ENCODE data around the gene CDC42EP5.

Gene CDC42EP5

DNA sequence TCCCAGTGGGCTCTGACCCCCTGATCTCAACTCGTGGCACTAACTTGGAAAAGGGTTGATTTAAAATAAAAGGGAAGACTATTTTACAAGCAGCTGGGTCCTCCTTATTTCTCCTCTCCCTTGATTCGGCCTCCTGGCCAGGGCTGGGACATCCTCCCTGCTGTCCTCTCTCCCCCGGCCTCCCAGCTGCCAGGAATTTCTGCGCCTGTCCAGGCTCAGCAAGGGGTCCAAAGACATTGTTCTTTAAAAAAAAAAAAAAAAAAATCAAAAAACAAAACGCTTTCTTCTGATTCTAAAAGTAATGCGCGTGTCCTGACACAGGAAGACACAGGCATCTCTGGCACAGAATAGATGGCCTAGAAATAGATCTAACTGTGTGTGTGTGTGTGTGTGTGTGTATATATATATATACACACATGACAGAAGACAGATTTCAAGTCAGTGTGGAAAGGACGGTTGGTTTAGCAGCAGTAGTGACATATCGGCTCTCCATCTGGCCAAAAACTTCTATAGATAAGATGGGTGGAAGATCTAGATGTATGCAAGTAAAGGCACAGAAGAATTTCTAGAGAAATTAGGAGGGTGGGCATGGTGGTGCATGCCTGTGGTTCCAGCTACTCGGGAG, 36.4 kb downstream of the CDC42EP5 start:
- TF ChIP-seq POU2F2 (IDR thresholded peaks at IDR 0.05; ENCODE audit: low read depth, low read length) = no peak
- TF ChIP-seq POLR2A (IDR thresholded peaks at IDR 0.05; ENCODE audit: low read depth, low read length) = no peak
- TF ChIP-seq PAX5 (IDR thresholded peaks at IDR 0.05; ENCODE audit: insufficient read depth, low read length, severe bottlenecking) = no peak
- no peak for TF ChIP-seq POLR2AphosphoS5 (IDR thresholded peaks at IDR 0.05; ENCODE audit: low read depth, low read length)
- TF ChIP-seq SPI1 (IDR thresholded peaks at IDR 0.05; ENCODE audit: low read depth, low read length) = no peak
- no peak for TF ChIP-seq TAF1 (IDR thresholded peaks at IDR 0.05; ENCODE audit: low read depth, low read length)
- DNase-seq (ENCODE audit: insufficient read length, low spot score) (no peak), FAIRE-seq (no peak)

DNA sequence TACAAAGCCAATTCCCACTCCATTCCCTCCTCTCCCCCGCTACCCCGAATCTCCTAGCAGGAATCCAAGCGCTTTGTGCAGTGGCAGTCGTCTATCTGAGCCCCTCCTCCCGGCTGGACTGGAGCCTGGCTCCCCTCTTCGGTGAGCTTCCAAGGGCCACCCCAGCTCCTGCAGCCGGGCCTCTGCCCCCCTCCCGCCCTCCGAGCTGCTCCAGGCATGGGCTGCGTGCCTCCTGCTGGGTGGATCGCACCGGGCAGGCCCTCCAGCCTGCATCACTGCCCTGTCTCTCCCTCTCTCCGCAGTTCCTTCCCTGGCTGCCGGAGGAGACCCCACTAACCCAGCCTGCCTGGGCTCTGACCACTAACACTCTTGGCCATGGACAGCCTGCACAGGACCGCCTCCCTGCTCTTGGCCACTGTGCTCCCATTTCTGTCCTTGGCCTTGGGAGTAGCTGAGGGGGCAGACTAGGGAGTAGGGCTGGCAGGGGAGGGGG, 37.0 kb downstream of the CDC42EP5 start:
- no peak for FAIRE-seq

DNA sequence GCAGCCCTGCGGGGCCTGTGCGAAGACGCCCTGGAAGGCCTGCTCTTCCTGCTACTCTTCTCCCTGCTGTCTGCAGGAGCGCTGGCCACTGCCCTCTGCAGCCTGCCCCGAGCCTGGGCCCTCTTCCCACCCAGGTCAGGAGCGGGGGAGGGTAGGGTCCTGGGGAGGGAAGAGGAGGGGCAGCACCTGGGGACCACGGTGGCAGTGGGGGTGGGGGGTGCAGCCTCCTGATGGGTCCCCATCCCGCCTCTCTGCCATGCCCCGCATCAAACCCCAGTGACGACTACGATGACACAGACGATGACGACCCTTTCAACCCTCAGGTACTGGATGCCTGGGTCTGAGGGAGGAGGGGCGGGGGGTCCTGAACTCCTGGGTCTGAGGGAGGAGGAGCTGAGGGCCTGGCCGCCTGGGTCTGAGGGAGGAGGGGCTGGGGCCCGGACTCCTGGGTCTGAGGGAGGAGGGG, 37.5 kb downstream of the CDC42EP5 start:
- no peak for FAIRE-seq
- TF ChIP-seq POU2F2 (IDR thresholded peaks at IDR 0.05; ENCODE audit: low read depth, low read length) (no peak), PAX5 (IDR thresholded peaks at IDR 0.05; ENCODE audit: insufficient read depth, low read length, severe bottlenecking) (no peak), POLR2A (IDR thresholded peaks at IDR 0.05; ENCODE audit: low read depth, low read length) (no peak), SPI1 (IDR thresholded peaks at IDR 0.05; ENCODE audit: low read depth, low read length) (no peak), POLR2AphosphoS5 (IDR thresholded peaks at IDR 0.05; ENCODE audit: low read depth, low read length) (no peak), TAF1 (IDR thresholded peaks at IDR 0.05; ENCODE audit: low read depth, low read length) (no peak)

More for the DNA sequence above, 37.0 kb downstream of the CDC42EP5 start:
- TF ChIP-seq PAX5 (IDR thresholded peaks at IDR 0.05; ENCODE audit: insufficient read depth, low read length, severe bottlenecking) = no peak
- TF ChIP-seq TAF1 (IDR thresholded peaks at IDR 0.05; ENCODE audit: low read depth, low read length) = no peak
- no peak for TF ChIP-seq POLR2A (IDR thresholded peaks at IDR 0.05; ENCODE audit: low read depth, low read length)
- no peak for TF ChIP-seq SPI1 (IDR thresholded peaks at IDR 0.05; ENCODE audit: low read depth, low read length)
- no peak for TF ChIP-seq POLR2AphosphoS5 (IDR thresholded peaks at IDR 0.05; ENCODE audit: low read depth, low read length)
- no peak for TF ChIP-seq POU2F2 (IDR thresholded peaks at IDR 0.05; ENCODE audit: low read depth, low read length)
- no peak for DNase-seq (ENCODE audit: insufficient read length, low spot score)

DNA sequence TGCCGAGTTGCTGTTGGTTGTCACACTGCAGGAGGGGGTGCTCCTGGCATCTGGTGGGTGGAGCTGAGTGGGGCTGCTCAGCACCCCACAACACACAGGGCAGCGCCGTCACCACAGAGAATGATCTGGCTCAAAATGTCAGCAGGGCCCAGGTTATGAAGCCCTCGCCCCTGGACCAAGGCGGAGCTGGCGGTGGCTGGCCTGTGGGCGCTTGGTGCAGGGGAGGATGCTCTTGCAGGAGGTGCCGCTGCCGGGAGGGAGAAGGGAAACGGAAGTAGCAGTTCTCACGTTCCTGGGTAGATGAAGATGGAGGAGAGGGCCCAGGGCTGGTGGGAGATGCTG, 38.3 kb downstream of the CDC42EP5 start:
- FAIRE-seq (no peak), DNase-seq (ENCODE audit: insufficient read length, low spot score) (no peak)
- no peak for TF ChIP-seq SPI1 (IDR thresholded peaks at IDR 0.05; ENCODE audit: low read depth, low read length)
- no peak for TF ChIP-seq POU2F2 (IDR thresholded peaks at IDR 0.05; ENCODE audit: low read depth, low read length)
- no peak for TF ChIP-seq TAF1 (IDR thresholded peaks at IDR 0.05; ENCODE audit: low read depth, low read length)
- no peak for TF ChIP-seq POLR2AphosphoS5 (IDR thresholded peaks at IDR 0.05; ENCODE audit: low read depth, low read length)
- TF ChIP-seq POLR2A (IDR thresholded peaks at IDR 0.05; ENCODE audit: low read depth, low read length) = no peak
- TF ChIP-seq PAX5 (IDR thresholded peaks at IDR 0.05; ENCODE audit: insufficient read depth, low read length, severe bottlenecking) = no peak

More for the DNA sequence above, 37.5 kb downstream of the CDC42EP5 start:
- DNase-seq (ENCODE audit: insufficient read length, low spot score) = no peak

DNA sequence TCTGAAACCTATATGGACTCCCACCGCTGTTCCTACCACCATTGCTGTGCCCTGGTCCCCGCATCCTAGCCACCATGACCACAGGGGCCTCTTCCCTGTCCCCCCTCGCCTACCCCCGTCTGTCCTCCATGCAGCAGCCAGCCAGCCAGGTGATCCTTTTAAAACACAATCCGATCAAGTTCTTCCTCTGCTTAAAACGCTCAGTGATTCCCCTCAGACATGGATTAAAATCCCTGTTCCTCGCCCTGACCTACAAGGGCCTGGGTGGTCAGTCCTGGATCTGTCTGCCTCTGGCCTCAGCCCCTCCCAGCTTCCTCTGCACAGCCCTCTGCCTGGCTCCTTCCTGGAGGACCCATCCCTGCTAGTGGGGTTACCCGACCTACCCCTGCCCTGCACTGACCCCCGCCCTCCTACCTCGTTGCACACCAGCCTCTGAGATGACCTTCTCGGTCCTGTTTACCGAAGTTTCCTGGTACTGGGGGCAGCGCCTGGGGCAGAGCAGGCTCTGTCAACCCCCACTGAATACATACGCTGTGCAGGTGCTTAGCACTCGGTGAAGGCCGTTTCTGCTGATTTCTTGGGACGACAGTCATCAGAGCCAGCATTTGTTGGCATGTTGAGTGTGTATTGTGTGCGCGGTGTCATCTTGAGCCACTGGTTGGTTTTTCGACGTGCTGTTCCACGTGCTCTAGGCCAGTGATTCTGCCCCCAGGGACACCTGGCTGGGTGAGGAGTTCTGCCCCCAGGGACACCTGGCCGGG, 38.8 kb downstream of the CDC42EP5 start:
- no peak for TF ChIP-seq POLR2A (IDR thresholded peaks at IDR 0.05; ENCODE audit: low read depth, low read length)
- TF ChIP-seq POU2F2 (IDR thresholded peaks at IDR 0.05; ENCODE audit: low read depth, low read length) = no peak
- no peak for TF ChIP-seq PAX5 (IDR thresholded peaks at IDR 0.05; ENCODE audit: insufficient read depth, low read length, severe bottlenecking)
- TF ChIP-seq POLR2AphosphoS5 (IDR thresholded peaks at IDR 0.05; ENCODE audit: low read depth, low read length) = no peak
- no peak for TF ChIP-seq TAF1 (IDR thresholded peaks at IDR 0.05; ENCODE audit: low read depth, low read length)
- TF ChIP-seq SPI1 (IDR thresholded peaks at IDR 0.05; ENCODE audit: low read depth, low read length) = no peak
- DNase-seq (ENCODE audit: insufficient read length, low spot score) (no peak), FAIRE-seq (no peak)

DNA sequence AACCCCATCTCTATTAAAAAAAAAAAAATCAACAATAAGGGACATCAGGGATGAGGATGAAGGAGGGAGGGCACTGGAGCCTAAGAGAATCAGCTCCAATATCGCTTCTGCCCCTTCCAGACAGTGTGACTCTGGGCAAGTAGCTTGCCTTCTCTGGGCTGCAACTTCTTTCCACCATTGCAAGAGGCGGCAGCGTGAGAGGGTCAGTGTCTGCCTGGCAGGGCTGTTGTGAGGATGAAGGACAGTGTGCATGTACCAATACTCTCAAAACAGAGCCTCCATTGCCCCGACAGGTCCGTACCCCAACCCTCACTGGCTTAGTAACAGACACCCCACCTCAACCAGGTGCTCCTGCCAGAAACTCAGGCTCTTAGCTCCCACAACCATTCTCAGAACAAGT, 39.4 kb downstream of the CDC42EP5 start:
- no peak for TF ChIP-seq POU2F2 (IDR thresholded peaks at IDR 0.05; ENCODE audit: low read depth, low read length)
- TF ChIP-seq SPI1 (IDR thresholded peaks at IDR 0.05; ENCODE audit: low read depth, low read length) = no peak
- no peak for TF ChIP-seq POLR2AphosphoS5 (IDR thresholded peaks at IDR 0.05; ENCODE audit: low read depth, low read length)
- TF ChIP-seq TAF1 (IDR thresholded peaks at IDR 0.05; ENCODE audit: low read depth, low read length) = no peak
- no peak for TF ChIP-seq PAX5 (IDR thresholded peaks at IDR 0.05; ENCODE audit: insufficient read depth, low read length, severe bottlenecking)
- TF ChIP-seq POLR2A (IDR thresholded peaks at IDR 0.05; ENCODE audit: low read depth, low read length) = no peak
- no peak for FAIRE-seq
- DNase-seq (ENCODE audit: insufficient read length, low spot score) = no peak

DNA sequence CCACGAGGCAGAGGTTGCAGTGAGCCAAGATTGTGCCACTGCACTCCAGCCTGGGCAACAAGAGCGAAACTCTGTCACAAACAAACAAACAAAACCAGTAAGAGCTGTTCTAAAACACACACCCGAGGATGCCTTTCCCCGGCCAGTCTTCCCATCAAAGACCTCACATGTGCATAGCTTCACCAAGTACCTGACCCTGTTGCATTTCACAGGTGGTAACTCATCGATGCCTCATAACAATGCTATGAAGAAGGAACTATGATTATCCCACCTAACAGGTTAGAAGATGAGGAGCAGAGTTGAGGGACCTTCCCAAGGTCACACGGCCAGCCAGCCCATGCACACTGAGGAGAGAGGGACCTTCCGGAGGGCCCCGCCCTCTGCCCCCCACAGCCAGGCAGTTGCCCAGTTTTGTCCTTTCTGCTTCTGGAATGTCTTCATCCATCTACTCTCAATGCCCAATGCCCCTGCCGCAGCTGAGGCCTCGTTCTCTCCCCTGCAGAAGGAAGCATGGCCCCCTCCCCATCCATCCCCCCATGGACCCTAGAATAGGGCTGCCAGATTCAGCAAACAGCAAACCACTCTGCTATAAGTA, 40.9 kb downstream of the CDC42EP5 start:
- TF ChIP-seq POLR2AphosphoS5 (IDR thresholded peaks at IDR 0.05; ENCODE audit: low read depth, low read length) (no peak), SPI1 (IDR thresholded peaks at IDR 0.05; ENCODE audit: low read depth, low read length) (no peak)
- no peak for FAIRE-seq
- DNase-seq (ENCODE audit: insufficient read length, low spot score) = no peak

DNA sequence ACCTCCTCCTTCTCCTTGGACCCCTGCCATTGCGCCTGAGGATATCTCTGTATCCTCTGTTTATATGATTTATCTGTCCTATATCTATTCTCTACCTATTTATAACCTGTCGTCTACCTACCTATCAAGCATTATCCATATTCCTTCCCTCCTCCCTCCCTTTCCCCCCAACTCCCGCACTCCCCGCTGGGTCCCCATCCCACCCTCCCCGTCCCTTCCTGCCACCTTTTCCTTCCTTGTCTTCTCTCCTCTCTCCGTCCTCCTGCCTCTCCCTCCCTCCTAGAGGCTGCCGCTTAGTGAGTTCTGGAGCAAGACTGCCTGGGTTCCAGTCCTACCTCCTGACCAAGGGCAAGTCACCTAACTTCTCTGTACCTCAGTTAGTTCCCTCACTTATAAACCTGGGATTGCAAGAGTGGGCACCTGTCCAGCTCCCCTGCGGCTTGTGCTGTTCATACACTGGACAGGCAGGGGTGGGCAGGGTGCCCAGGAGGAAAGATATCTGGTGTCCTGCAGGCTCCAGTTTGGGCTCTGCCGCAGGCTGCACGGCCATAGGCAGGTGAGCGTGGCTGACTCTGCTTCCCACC, 41.7 kb downstream of the CDC42EP5 start:
- DNase-seq (ENCODE audit: insufficient read length, low spot score) (no peak), FAIRE-seq (no peak)
- TF ChIP-seq POLR2AphosphoS5 (IDR thresholded peaks at IDR 0.05; ENCODE audit: low read depth, low read length) = no peak
- TF ChIP-seq POU2F2 (IDR thresholded peaks at IDR 0.05; ENCODE audit: low read depth, low read length) = no peak

All from GM12891 (cell line).